ENCODE measurements around the gene CYSLTR2. TPM values are rescaled to one million over a fixed set of nuclear protein-coding genes. Genes with fewer than 3 reads are reported as not detected.

Gene CYSLTR2
- polyA plus RNA-seq, 1 donor (not counting 4 experiments of a cell fraction or from before 2014, with no cell fraction given), result not detected

DNA sequence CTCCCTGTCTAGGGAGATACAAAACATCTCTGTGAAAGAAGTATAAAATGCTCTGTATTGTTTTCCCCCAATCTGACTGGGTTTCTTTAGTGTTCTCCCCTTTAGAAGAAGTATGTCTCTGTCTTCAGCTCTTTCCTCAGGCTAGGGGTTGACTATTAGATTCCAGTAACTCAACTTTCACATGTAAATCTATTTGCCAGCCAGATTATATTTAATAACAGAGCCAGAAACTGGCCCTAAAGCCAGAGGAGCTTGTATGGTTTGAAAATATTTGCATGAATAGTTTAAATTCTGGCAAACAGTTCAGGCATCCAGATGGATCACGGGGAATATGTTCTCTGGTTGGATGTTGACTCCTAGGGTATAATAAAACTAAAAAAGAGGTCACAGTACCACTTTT lies 22.3 kb upstream of the CYSLTR2 start:
- H3K27me3 ChIP-seq (ENCODE audit: control insufficient read depth, extremely low read depth, insufficient read depth, low read length), result no peaks in the 10 kb centered on the region
- H3K27ac ChIP-seq (ENCODE audit: control insufficient read depth, insufficient read depth, low read length), result no peak overlapping the region
- no peaks in the 10 kb centered on the region for H3K9me3 ChIP-seq (ENCODE audit: control insufficient read depth, low read depth, low read length)
- no peak overlapping the region for H2AFZ ChIP-seq (ENCODE audit: control insufficient read depth, low read length)
- no peaks in the 10 kb centered on the region for H4K20me1 ChIP-seq (ENCODE audit: control insufficient read depth, extremely low read depth, insufficient read depth, low read length)
- H3K9ac ChIP-seq (ENCODE audit: control insufficient read depth, extremely low read depth, insufficient read depth, low read length), result no peak overlapping the region
- dilution Hi-C loops (cut with MboI; ENCODE audit: extremely low pct_ligation_motif_present, low sequenced_read_pairs), result no loop called here
- TF ChIP-seq, protein P1, sequence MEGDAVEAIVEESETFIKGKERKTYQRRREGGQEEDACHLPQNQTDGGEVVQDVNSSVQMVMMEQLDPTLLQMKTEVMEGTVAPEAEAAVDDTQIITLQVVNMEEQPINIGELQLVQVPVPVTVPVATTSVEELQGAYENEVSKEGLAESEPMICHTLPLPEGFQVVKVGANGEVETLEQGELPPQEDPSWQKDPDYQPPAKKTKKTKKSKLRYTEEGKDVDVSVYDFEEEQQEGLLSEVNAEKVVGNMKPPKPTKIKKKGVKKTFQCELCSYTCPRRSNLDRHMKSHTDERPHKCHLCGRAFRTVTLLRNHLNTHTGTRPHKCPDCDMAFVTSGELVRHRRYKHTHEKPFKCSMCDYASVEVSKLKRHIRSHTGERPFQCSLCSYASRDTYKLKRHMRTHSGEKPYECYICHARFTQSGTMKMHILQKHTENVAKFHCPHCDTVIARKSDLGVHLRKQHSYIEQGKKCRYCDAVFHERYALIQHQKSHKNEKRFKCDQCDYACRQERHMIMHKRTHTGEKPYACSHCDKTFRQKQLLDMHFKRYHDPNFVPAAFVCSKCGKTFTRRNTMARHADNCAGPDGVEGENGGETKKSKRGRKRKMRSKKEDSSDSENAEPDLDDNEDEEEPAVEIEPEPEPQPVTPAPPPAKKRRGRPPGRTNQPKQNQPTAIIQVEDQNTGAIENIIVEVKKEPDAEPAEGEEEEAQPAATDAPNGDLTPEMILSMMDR (optimal IDR thresholded peaks at IDR 0.05 in 1 of 3, IDR thresholded peaks at IDR 0.05 in 1 of 3, conservative IDR thresholded peaks at IDR 0.05 in 1 of 3; ENCODE audit: extremely low read depth in 1 of 3, insufficient read depth in 2 of 3, low read length in 3 of 3), result no peak
- no peak for TF ChIP-seq EZH2 (IDR thresholded peaks at IDR 0.05; ENCODE audit: low read length)
- H3K36me3 ChIP-seq (ENCODE audit: control insufficient read depth in 2 of 2, extremely low read depth in 1 of 2, insufficient read depth in 2 of 2, low read length in 2 of 2), result no peaks in the 10 kb centered on the region
- no peak overlapping the region for H3K4me2 ChIP-seq (ENCODE audit: control insufficient read depth, extremely low read depth, insufficient read depth, low read depth, low read length)
- H3K79me2 ChIP-seq (ENCODE audit: control insufficient read depth, insufficient read depth, low read length), result no peaks in the 10 kb centered on the region
- H3K4me1 ChIP-seq (ENCODE audit: control insufficient read depth, extremely low read depth, insufficient read depth, low read length), result no peaks in the 10 kb centered on the region
- no peaks in the 10 kb centered on the region for H3K9me1 ChIP-seq (ENCODE audit: control insufficient read depth, extremely low read depth, insufficient read depth, low read length)
- DNase-seq (ENCODE audit: low read depth, low spot score), result no peak
- no peak for FAIRE-seq
- H3K4me3 ChIP-seq (ENCODE audit: control insufficient read depth in 2 of 3, extremely low read depth in 1 of 3, insufficient read depth in 2 of 3, low read depth in 1 of 3, low read length in 3 of 3), result no peak overlapping the region

GRCh38 chr13:48633700-48634099 lies 20.0 kb upstream of the CYSLTR2 start:
- Histone ChIP-seq H2AFZ (ENCODE audit: control insufficient read depth, low read length) (no peak overlapping the region), H4K20me1 (ENCODE audit: control insufficient read depth, extremely low read depth, insufficient read depth, low read length) (no peaks in the 10 kb centered on the region), H3K9me3 (ENCODE audit: control insufficient read depth, low read depth, low read length) (no peaks in the 10 kb centered on the region), H3K27me3 (ENCODE audit: control insufficient read depth, extremely low read depth, insufficient read depth, low read length) (no peaks in the 10 kb centered on the region), H3K4me2 (ENCODE audit: control insufficient read depth, extremely low read depth, insufficient read depth, low read depth, low read length) (no peak overlapping the region), H3K4me3 (ENCODE audit: control insufficient read depth in 2 of 3, extremely low read depth in 1 of 3, insufficient read depth in 2 of 3, low read depth in 1 of 3, low read length in 3 of 3) (no peak overlapping the region), H3K79me2 (ENCODE audit: control insufficient read depth, insufficient read depth, low read length) (no peaks in the 10 kb centered on the region), H3K4me1 (ENCODE audit: control insufficient read depth, extremely low read depth, insufficient read depth, low read length) (no peaks in the 10 kb centered on the region), H3K9ac (ENCODE audit: control insufficient read depth, extremely low read depth, insufficient read depth, low read length) (no peak overlapping the region), H3K36me3 (ENCODE audit: control insufficient read depth in 2 of 2, extremely low read depth in 1 of 2, insufficient read depth in 2 of 2, low read length in 2 of 2) (no peaks in the 10 kb centered on the region), H3K9me1 (ENCODE audit: control insufficient read depth, extremely low read depth, insufficient read depth, low read length) (no peaks in the 10 kb centered on the region), H3K27ac (ENCODE audit: control insufficient read depth, insufficient read depth, low read length) (no peak overlapping the region)
- no peak for DNase-seq (ENCODE audit: low read depth, low spot score)
- no peak for FAIRE-seq
- dilution Hi-C loops (cut with MboI; ENCODE audit: extremely low pct_ligation_motif_present, low sequenced_read_pairs), result no loop called here
- TF ChIP-seq, protein P1 (optimal IDR thresholded peaks at IDR 0.05 in 1 of 3, IDR thresholded peaks at IDR 0.05 in 1 of 3, conservative IDR thresholded peaks at IDR 0.05 in 1 of 3; ENCODE audit: extremely low read depth in 1 of 3, insufficient read depth in 2 of 3, low read length in 3 of 3), result no peak
- no peak for TF ChIP-seq EZH2 (IDR thresholded peaks at IDR 0.05; ENCODE audit: low read length)
